Uterus (tissue), 4 donors: Measurements from ENCODE around the gene SLAMF6. TPM values are rescaled to one million over a fixed set of nuclear protein-coding genes. Genes with fewer than 3 reads are reported as not detected.

ENCODE experiments used
- DNase-seq, 2 donors: peaks; one replicate each; pipeline ENCODE4 v3.0.0-alpha.2; 2019 to 2020
- H3K27ac ChIP-seq, 2 donors: fragments of 200-600 bp; sonication (generic); 1 replicate in 1 of 2; 2 replicates in 1 of 2; pipeline ENCODE4 v1.5.1; 2016 to 2018
- H3K27me3 ChIP-seq, 2 donors: fragments of 200-600 bp; sonication (generic); one replicate each; pipeline ENCODE4 v1.5.1; 2018 to 2019; ENCODE audit warnings: control low read depth in 1 of 2
- H3K36me3 ChIP-seq, 2 donors: fragments of 200-600 bp; sonication (generic); one replicate each; pipeline ENCODE4 v1.5.1; 2019; ENCODE audit warnings: control low read depth in 1 of 2
- H3K4me1 ChIP-seq, 2 donors: fragments of 200-600 bp; sonication (generic); one replicate each; pipeline ENCODE4 v1.5.1; 2018 to 2019; ENCODE audit warnings: control low read depth in 1 of 2
- H3K4me3 ChIP-seq, 2 donors: fragments of 200-600 bp; sonication (generic); 1 replicate in 1 of 2; 2 replicates in 1 of 2; pipeline ENCODE4 v1.5.1; 2018 to 2019; ENCODE audit warnings: mild to moderate bottlenecking in 1 of 2
- H3K9me3 ChIP-seq, 2 donors: fragments of 200-600 bp; sonication (generic); one replicate each; pipeline ENCODE4 v1.5.1; 2019; ENCODE audit warnings: control low read depth in 1 of 2
- POLR2A ChIP-seq, 2 donors: fragments of 450-650 bp; IDR thresholded peaks; one replicate each; pipeline ENCODE4 v1.6.1; 2016; ENCODE audit warnings: antibody characterized with exemption in 2 of 2, mild to moderate bottlenecking in 1 of 2, moderate library complexity in 1 of 2
- intact Hi-C: fragments of 100-400 bp; cut with DNase I; formaldehyde crosslinking; loops from one replicate; pipeline ENCODE4 v1.15.1; 2023; ENCODE audit warnings: low total_unique reads
- total RNA-seq, 4 donors: library from RNA; depleted of rRNA in 3 of 4; stranded (reverse); fragments of >200 nt in 3 of 4; gene quantifications; one replicate each; pipeline versions ENCODE4 v1.1.0 to v1.2.4, GENCODE V29; 2014 to 2023
- TF ChIP-seq, protein P1 (sequence below), 4 experiments: fragments of 200-600 bp in 2 of 4; fragments of 450-650 bp in 2 of 4; sonication (generic) in 2 of 4; IDR thresholded peaks; one replicate each; pipeline ENCODE4 v1.5.1; 2016 to 2019; ENCODE audit warnings: antibody characterized with exemption in 4 of 4, mild to moderate bottlenecking in 2 of 4, moderate library complexity in 1 of 4
- donor health status: DM: yes; HTN: yes; CAD: no.

Gene SLAMF6
- total RNA-seq, 4 donors from 2014 or later = under 0.01 to 3.8 (median 0.65) TPM

GRCh38 chr1:160459687-160460086, 63.4 kb downstream of the SLAMF6 start:
- no peaks in the 10 kb centered on the region for H3K36me3 ChIP-seq
- no peaks in the 10 kb centered on the region for H3K4me1 ChIP-seq
- H3K27ac ChIP-seq = no peak overlapping the region
- no peaks in the 10 kb centered on the region for H3K27me3 ChIP-seq
- TF ChIP-seq POLR2A (IDR thresholded peaks at IDR 0.05) = no peak
- TF ChIP-seq, protein P1, sequence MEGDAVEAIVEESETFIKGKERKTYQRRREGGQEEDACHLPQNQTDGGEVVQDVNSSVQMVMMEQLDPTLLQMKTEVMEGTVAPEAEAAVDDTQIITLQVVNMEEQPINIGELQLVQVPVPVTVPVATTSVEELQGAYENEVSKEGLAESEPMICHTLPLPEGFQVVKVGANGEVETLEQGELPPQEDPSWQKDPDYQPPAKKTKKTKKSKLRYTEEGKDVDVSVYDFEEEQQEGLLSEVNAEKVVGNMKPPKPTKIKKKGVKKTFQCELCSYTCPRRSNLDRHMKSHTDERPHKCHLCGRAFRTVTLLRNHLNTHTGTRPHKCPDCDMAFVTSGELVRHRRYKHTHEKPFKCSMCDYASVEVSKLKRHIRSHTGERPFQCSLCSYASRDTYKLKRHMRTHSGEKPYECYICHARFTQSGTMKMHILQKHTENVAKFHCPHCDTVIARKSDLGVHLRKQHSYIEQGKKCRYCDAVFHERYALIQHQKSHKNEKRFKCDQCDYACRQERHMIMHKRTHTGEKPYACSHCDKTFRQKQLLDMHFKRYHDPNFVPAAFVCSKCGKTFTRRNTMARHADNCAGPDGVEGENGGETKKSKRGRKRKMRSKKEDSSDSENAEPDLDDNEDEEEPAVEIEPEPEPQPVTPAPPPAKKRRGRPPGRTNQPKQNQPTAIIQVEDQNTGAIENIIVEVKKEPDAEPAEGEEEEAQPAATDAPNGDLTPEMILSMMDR (IDR thresholded peaks at IDR 0.05) = no peak
- no peaks in the 10 kb centered on the region for H3K9me3 ChIP-seq
- intact Hi-C loops = no loop called here
- DNase-seq = no peak
- no peak overlapping the region for H3K4me3 ChIP-seq

DNA sequence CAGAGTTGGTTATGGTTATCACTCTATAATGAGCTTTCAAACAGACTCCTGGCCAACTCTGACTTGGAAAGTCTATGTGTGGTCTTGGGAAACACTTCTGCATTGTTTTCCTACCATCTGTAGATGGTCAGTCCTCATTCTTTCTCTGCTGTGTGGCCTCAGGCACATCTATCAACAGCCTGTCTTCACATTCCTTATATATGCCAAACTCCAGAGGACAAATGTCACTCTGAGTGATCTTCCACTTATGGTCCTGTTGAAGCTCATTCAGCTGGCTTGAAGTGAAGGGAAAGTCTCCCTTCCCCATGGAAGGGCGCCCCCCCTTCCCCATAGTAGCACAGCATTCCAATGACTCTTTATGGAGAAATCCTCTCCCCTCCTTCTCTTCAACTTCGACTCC, 64.0 kb downstream of the SLAMF6 start:
- no peaks in the 10 kb centered on the region for H3K36me3 ChIP-seq
- no peak overlapping the region for H3K4me3 ChIP-seq
- TF ChIP-seq, protein P1 (IDR thresholded peaks at IDR 0.05) = no peak
- no peak for TF ChIP-seq POLR2A (IDR thresholded peaks at IDR 0.05)
- no peak overlapping the region for H3K27ac ChIP-seq
- DNase-seq = no peak
- H3K9me3 ChIP-seq = no peaks in the 10 kb centered on the region
- H3K4me1 ChIP-seq = no peaks in the 10 kb centered on the region
- H3K27me3 ChIP-seq = no peaks in the 10 kb centered on the region
- intact Hi-C loops = no loop called here

- Histone ChIP-seq H3K4me1 (no peaks in the 10 kb centered on the region), H3K9me3 (no peaks in the 10 kb centered on the region), H3K4me3 (no peak overlapping the region), H3K27me3 (no peaks in the 10 kb centered on the region), H3K36me3 (no peaks in the 10 kb centered on the region), H3K27ac (no peak overlapping the region)
- no peak for TF ChIP-seq POLR2A (IDR thresholded peaks at IDR 0.05)
- TF ChIP-seq, protein P1 (IDR thresholded peaks at IDR 0.05) = no peak
- no peak for DNase-seq
- intact Hi-C loops = no loop called here
Observed at GRCh38 chr1:160455153-160455517, 67.9 kb downstream of the SLAMF6 start.

- no peak overlapping the region for H3K27ac ChIP-seq
- H3K4me3 ChIP-seq = no peak overlapping the region
- intact Hi-C loops = no loop called here
- TF ChIP-seq, protein P1 (IDR thresholded peaks at IDR 0.05) = no peak
- TF ChIP-seq POLR2A (IDR thresholded peaks at IDR 0.05) = no peak
- H3K9me3 ChIP-seq = no peaks in the 10 kb centered on the region
- H3K4me1 ChIP-seq = no peaks in the 10 kb centered on the region
- no peak for DNase-seq
- H3K27me3 ChIP-seq = no peaks in the 10 kb centered on the region
- no peaks in the 10 kb centered on the region for H3K36me3 ChIP-seq
Observed at GRCh38 chr1:160454371-160455152, 68.5 kb downstream of the SLAMF6 start.

- Histone ChIP-seq H3K9me3 (no peaks in the 10 kb centered on the region), H3K27me3 (no peaks in the 10 kb centered on the region), H3K36me3 (no peaks in the 10 kb centered on the region), H3K4me1 (no peaks in the 10 kb centered on the region), H3K4me3 (no peak overlapping the region), H3K27ac (no peak overlapping the region)
- intact Hi-C loops = no loop called here
- TF ChIP-seq POLR2A (IDR thresholded peaks at IDR 0.05) = no peak
- TF ChIP-seq, protein P1 (IDR thresholded peaks at IDR 0.05) = no peak
- no peak for DNase-seq
Observed at GRCh38 chr1:160453443-160453842, 69.6 kb downstream of the SLAMF6 start.
